Hematopoietic multipotent progenitor cell treated with erythropoietin and hydrocortisone succinate and interleukin-3 and kit ligand, for 6 days (in vitro differentiated cells): ENCODE results near the gene STON2.
A peak's percentile ranks its signal among the peaks of the same experiment; 100 is the strongest.
"Not testable (repeated sequence)": the region's sequence is repeated elsewhere in the genome, so short reads cannot be mapped to it uniquely, and the experiment has no call there.

ENCODE experiments used
- DNase-seq: peaks from one replicate; pipeline ENCODE4 v3.0.0-alpha.2; 2015

Gene STON2

GRCh38 chr14:81400202-81400678 is at the start of gene STON2:
TSS of gene STON2 (minus strand) at chr14:81400324. CDS start at chr14:81398382, 1,942 bp downstream.
- peak; percentile 95 for DNase-seq

GRCh38 chr14:81449576-81449975 is 49.5 kb upstream of the STON2 start:
- DNase-seq: no peak

GRCh38 chr14:81449114-81449513 is 49.0 kb upstream of the STON2 start:
- DNase-seq: no peak

GRCh38 chr14:81447021-81447764 is 47.1 kb upstream of the STON2 start:
- no peak for DNase-seq

GRCh38 chr14:81446279-81447007 is 46.3 kb upstream of the STON2 start:
- DNase-seq: no peak

GRCh38 chr14:81441626-81442134 is 41.6 kb upstream of the STON2 start:
- no peak for DNase-seq

- DNase-seq: no peak
Measured at GRCh38 chr14:81440041-81440440, 39.9 kb upstream of the STON2 start.

GRCh38 chr14:81437244-81437643 is 37.1 kb upstream of the STON2 start:
- DNase-seq: no peak

- peak; percentile 90 for DNase-seq
Measured at GRCh38 chr14:81436296-81437138, 36.4 kb upstream of the STON2 start.

- DNase-seq: peak; percentile 75
Measured at GRCh38 chr14:81435391-81436295, 35.5 kb upstream of the STON2 start.

- DNase-seq: no peak
Measured at GRCh38 chr14:81435048-81435390, 34.9 kb upstream of the STON2 start.

GRCh38 chr14:81434230-81434629 is 34.1 kb upstream of the STON2 start:
- DNase-seq: peak; percentile 85

- peak; percentile 43 for DNase-seq
Measured at GRCh38 chr14:81433378-81433777, 33.3 kb upstream of the STON2 start.

GRCh38 chr14:81432219-81432661 is 32.1 kb upstream of the STON2 start:
- DNase-seq: peak; percentile 91

GRCh38 chr14:81430235-81430634 is 30.1 kb upstream of the STON2 start:
- DNase-seq: no peak

- not testable (repeated sequence) for DNase-seq
Measured at GRCh38 chr14:81429749-81430148, 29.6 kb upstream of the STON2 start.

- no peak for DNase-seq
Measured at GRCh38 chr14:81429028-81429427, 28.9 kb upstream of the STON2 start.

GRCh38 chr14:81427348-81428058 is 27.4 kb upstream of the STON2 start:
- peak; percentile 93 for DNase-seq

GRCh38 chr14:81423504-81423903 is 23.4 kb upstream of the STON2 start:
- DNase-seq: peak; percentile 95

- DNase-seq: no peak
Measured at GRCh38 chr14:81418057-81418790, 18.1 kb upstream of the STON2 start.
